Hematopoietic multipotent progenitor cell treated with erythropoietin and hydrocortisone succinate and interleukin-3 and kit ligand, for 8 days (in vitro differentiated cells): ENCODE measurements around the gene TWNK.
A peak's percentile ranks its signal among the peaks of the same experiment; 100 is the strongest.
"Not testable (repeated sequence)": the region's sequence is repeated elsewhere in the genome, so short reads cannot be mapped to it uniquely, and the experiment has no call there.

ENCODE experiments used
- DNase-seq: peaks from one replicate; pipeline ENCODE4 v3.0.0-alpha.2; 2015

Gene TWNK

DNA sequence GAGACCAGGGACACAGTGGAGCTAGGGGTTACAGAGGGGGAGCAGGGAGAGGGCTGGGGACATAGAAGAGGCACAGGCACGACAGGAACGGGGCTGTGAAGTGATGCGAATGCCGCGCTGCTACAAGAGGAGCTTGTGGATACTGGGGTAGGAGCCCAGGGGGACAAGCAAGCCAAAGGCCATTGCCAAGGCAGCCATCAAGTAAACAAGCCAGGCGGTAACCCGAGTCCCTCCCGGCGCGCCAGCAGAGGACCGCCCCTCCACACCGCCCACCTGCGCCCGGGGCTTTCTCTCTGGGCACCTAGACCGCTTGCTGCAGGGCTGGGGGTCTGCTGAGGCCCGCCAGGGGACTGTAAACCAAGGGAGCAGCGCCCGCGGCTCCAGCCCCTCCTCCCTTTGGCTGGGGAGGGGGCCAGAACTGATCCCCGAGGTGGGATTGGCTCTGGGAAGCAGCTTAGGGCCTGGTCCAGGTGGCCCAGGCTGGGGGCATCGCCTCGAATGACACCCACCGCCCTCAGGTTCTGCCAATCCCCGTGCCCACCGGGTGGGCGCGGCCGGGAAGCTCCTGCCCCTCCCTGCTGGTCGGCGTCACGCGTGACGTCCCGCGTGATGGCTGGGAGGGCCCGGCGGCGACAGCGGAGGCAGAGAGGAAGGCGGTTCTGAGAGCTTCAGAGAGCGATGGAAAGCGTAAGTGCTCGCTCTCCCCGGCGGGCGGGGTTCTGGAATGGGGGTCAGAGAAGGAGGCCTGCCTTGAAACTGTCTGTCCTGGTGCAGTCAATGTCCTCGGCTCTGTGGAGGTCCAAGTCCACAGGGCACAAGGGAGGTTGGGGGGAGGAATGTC lies 44.7 kb downstream of the TWNK start:
- DNase-seq, result peak; percentile 38

DNA sequence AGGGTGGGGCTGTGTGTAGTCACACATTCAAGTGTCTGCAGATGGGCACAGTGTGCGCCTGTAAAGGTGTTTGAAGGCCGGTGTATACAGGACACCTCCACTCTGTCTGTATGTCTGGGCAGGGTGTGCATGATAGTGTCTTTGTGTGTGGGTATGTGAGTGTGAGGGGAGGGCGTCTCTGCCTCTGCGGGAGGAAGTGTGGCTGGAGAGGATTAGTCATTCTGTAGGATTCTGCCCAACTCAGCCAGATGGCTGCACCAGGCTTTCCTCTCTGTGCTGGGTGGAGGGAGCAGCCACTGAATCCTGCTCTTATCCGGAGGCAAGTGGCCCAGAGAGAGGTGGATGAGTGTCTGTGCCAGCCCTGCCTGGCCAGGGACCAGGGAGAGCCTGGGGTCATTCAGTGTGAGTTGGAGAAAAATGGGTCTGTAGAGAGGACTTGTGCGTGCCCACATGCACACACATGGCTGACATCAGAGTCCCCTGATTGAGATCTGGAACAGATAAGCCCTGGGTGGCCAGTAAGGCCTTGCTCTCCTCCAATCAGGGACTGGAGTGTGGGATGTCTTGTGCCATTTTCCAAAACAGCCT lies 45.4 kb downstream of the TWNK start:
- peak; percentile 77 for DNase-seq

DNA sequence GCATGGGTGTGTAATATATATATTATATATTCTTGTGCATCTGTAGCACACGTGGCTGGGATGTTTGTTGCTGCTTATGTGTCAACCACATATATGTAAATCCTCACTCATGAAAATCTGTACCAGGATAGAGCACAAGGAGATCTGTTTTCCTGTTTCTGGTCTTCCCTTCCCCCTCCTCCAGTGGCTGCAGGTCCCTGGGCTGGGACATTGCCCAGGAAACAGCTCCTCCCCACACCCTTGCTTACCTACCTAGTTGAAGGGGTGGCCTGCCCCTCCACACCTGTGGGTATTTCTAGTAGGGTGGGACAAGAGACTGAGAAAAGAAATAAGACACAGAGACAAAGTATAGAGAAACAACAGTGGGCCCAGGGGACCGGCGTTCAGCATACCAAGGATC lies 45.9 kb downstream of the TWNK start:
- DNase-seq, result no peak

DNA sequence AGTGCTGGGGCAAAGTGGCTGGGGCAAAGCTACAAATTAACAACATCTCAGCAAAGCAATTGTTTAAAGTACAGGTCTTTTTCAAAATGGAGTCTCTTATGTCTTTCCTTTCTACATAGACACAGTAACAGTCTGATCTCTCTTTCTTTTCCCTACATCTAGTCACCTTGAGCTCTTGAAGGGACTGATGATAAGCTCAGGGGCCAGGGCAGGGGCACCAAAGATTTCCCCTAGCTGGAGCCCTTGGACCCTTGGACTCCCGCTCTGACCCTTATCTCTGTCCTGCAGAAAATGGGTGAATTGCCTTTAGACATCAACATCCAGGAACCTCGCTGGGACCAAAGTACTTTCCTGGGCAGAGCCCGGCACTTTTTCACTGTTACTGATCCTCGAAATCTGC lies 47.1 kb downstream of the TWNK start:
- not testable (repeated sequence) for DNase-seq

DNA sequence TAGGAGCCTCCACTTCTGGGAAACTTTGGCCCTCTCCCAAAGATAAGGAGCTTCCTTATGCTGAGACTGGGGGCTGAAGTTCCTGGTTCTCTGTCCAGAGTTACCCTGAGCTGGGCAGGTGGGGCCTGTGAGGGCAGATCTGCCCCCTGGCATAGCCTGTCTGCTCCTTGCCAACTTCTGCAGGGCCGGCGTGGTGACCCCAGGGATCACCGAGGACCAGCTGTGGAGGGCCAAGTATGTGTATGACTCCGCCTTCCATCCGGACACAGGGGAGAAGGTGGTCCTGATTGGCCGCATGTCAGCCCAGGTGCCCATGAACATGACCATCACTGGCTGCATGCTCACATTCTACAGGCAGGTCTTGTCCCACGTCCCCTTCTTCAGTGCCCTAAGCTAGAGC lies 48.0 kb downstream of the TWNK start:
- DNase-seq, result no peak

DNA sequence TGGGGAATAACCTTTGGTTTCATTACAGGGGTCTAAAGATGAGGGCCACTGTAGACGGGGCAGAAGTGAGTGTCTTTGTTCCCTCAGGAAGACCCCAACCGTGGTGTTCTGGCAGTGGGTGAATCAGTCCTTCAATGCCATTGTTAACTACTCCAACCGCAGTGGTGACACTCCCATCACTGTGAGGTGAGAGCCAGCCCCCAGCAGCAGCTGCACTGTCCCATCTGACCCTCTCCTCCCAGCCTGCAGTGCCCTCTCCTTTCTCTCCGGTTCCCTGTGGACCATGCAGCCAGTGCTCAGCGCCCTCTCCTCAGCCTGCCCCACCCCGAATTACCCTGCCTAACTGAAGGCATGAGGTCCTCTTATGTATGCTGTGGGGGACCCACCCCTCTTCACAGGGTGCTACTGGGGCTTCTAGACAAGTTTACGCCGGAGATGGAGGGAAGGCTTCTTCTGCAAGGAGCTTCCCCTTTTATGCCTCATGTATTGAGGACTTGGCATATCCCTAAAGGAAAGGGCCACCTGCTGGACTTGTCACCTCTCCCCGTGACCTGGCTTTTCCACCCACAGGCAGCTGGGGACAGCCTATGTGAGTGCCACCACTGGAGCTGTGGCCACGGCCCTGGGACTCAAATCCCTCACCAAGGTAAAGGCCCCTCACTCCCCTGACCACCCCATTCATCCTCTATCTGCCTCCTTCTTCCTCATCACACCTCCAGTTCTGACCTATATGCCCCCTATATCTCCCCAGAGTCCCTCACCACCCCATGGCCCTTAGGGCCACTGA lies 48.8 kb downstream of the TWNK start:
- no peak for DNase-seq

DNA sequence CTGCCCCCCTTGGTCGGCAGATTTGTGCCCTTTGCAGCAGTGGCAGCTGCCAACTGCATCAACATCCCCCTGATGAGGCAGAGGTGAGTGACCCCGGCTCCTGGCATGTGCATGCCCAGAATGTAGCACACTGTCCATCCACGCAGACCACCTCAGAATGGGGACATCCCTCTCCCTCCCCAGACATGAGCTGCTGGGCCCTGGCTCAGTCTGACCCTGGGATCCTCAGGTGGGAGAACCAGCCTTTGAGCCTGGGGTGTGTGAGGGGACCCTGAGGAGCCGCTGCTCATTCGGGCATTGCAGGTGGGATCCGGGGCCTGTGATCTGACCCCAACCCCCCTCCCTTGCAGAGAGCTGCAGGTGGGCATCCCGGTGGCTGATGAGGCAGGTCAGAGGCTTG lies 49.4 kb downstream of the TWNK start:
- DNase-seq, result no peak

DNA sequence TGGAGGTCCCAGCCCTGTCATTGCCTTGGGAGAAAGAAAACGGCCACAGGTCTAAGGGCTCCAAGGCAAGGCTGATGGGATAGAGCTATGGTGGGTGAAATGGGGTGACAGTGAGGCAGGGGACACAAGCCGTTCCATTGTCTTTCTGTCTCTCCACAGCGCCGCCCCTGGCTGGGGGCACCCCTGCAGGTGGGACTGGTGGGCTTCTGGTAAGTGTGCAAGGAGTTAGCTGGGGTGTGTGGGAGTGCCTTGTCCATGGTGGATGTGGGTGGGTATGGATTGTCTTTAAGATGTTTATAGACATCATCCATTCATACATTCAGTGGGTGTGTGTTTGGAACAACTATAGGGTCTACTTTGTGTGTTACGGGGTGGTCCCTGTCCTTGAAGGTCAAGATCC lies 51.1 kb downstream of the TWNK start:
- no peak for DNase-seq

DNA sequence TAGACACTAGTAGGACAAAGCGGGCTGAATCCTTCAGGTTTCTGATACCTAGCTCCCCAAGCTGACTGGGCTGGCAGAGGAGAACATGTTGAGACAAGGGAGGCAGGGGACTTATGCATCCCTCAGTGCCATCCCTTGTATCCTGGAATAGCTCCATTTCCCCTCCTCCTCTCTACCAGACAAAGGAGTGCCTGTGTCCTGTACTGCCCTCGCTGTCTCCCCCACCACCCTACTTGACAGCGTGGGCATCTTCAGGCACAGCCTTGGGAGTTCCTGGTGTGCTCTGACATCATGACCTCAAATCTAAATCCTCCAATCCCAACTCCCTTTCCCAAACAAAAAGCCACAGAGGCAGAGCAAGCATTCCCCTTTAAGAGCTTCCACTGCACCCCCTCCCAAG lies 52.7 kb downstream of the TWNK start:
- no peak for DNase-seq

DNA sequence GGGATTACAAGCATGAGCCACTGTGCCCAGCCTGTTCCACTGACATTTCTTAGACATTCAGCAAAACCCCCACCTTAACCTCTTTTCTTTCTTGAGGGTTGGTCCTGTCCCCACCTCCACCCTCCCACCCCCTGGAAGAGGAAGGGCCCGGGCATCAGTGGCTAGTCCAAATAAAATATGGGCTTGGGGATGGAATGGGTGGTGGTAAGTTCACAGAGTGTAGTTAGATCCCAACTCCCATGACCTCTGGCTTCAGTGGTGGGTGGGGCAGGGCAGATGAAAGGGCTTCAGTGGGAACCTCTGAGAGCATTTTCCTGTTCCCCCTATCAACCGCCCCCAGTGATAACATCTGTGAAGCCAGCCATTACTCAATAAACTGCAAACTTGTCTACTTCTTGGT lies 53.5 kb downstream of the TWNK start:
- no peak for DNase-seq

DNA sequence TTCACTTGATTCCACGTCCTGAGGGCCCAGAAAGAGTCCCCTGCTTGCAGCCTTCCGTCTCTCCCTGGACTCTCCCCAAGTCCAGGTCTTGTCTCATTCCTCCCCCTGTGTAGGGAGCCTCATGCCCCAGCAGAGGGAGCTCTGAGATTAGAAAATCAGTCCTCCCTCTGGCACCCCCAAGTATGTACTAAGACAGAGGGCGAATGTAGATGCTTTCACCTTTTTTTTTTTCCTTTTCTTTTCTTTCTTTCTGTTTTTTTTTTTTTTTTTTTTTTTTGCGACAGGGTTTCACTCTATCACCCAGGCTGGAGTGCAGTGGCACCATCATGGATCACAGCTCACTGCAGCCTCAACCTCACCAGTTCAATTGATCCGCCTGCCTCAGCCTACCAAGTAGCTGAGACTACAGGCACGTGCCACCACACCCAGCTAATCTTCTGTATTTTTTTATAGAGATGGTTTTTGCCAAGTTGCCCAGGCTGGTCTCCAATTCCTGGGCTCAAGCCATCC lies 54.0 kb downstream of the TWNK start:
- DNase-seq, result peak; percentile 91

DNA sequence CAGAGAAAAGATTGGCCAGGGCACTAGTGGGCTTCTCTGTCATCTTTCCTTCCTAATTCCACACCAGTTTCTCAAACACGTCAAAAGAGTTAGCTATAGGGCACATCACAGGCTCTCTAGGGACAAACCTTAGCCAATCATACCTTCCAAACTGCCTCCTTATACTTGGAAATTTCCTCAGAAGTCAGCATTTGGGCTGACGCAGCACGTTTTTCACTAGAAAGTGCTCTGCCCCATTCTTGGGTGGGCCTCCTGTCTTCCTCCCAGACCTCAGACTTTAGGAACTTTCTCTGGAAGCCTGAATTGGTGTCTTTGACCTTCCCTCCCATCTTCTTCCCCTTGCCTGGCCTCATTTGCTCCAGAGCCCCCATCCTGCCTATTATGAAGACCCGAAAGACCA lies 54.8 kb downstream of the TWNK start:
- DNase-seq, result no peak

DNA sequence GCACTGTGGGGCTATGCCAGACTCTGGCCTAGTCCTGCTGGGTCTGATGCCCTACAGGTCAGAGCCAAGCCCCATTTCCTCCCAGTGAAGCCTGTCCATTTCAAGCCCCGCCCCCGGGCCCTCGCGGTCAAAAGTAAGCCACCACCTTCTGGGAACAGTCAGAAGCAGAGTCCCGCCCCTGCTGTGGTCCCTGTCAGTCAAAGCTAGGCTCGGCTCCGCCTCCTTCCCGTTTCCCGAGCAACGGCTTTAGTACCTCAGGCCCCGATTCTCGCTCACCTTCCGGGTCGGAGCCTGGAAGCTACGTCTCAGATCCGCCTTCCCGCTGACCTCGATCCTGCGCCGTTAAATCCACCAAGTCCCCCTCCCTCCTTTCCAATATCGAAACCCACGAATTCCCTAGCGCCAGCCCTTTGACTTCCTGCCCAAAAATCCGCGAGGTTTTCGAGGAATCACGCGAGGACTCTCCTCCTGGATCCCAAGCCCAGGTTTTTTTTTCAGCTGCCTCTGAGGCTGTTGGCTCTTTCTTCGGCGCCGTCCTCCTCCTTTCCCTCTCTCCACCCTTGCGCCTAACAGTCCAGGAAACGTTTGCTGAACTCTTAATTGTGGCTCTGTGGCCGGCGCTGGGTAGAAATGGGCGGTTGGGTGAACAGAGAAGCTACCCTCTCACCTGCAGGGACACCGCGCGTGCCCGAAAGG lies 55.5 kb downstream of the TWNK start:
- DNase-seq, result peak; percentile 96

DNA sequence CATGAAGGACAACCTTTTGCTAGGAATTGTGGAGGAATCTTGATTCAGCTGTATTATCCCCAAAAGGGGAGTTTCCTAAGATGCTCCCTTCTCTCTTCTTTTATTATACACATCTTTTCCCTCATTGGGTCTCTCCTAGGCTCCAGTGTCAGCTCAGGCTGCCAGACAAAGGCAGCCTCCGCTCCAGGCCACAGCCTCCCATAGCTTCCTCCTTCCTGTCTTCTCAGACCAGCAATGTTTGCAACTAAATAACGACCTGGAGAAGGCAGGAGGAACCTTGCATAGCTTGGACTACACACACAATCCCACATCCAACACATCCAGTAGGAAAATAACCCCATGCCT lies 56.0 kb downstream of the TWNK start:
- no peak for DNase-seq
